DMS79 (cell line): ENCODE results near the gene EIF5A.

Experiments used
- DNase-seq: peaks from one replicate; lab custom pipeline; 2025; lab: John Stamatoyannopoulos, UW

The EIF5A gene

DNA sequence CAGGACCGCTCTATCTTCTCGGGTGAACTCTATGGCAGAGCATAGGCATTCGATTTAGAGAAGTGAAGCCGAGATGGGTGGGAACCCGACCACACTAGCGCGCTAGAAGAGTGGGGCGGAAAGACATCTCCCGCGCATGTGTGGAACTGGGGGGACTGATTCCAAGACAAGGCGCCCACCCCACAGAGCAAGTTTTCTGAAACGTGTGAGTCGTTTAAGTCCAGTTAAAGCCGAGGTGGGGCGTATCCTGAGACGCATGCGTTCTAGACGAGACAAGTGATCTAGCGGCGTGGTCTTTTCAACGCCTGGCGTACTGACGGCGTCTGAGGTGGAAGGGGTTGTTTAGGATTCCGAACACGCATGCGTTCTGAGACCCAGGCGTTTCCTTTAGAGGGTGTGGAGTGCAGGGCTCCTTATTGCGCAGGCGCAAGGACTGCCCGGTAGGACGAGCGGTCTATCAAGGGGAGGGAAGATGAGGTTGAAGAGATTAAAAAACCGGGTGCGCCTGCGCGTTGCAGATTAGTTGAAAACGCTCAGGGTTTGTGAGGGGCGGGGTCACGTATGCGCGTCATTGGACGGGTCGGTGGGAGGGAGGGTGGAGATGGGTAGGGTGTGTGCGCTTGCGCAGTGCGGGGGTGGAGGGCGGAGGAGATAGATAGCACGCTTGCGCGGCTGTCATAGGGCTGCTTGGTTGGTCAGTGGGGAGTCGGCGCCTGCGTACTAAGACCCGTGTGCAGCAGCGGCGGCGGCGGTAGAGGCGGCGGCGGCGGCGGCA, at the start of gene EIF5A:
TSS of gene EIF5A (plus strand) at position 718 of the 775 bp plus-strand sequence. CDS start 2,008 bp downstream, outside the sequence.
- peak; percentile 100 for DNase-seq

DNA sequence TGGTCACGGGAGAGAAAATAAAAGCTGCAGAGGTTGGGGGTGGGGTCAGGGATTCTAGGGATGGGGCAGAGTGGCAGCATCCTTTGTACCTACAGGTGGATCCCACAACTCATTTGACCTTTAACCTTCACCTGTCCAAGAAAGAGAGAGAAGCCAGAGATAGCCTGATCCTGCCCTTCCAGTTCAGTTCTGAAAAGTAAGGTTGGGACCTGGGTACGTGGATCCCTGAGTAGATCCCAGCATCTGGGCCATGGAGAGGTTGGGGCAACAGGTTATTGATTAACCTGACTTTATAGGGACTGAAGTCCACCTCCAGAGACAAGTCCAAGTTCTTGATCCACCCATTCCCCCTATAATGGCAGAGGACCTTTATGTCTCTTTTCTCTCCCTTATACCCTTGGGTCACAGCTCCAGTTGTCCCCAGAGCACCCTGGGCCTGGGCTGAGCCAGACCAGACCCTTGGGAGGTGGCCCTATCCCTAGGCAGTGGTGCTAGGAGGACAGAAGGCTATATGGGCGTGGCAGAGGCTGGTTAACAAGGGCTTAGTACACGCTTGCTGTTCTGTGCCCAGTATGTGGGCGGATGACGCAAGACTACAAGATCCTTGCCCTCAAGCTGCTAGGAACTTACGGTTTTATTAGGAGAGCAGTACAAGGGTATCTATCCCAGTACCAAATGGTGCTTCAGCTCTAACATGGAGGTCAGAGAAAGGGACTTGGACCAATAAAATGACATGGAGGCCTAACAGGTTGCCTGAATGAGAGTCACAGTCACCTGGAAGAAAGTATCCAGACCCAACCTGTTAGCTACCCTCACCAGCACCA, 48.5 kb upstream of the EIF5A start:
- no peak for DNase-seq

DNA sequence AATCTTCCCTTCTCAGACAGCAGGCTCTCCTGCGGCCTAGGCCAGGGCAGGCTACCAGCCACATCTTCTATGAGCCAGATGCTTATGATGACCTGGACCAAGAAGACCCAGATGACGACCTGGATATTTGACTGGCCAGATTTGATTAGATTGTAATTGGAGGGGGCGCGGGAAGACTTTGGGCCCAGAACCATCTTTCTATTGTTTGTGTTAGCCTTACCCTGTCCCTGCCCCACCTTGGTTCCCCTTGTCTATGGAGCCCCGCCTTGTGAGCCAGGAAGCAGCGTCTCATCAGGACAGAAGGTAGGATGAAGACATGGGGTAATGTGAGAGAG, 47.9 kb upstream of the EIF5A start:
- DNase-seq: no peak

DNA sequence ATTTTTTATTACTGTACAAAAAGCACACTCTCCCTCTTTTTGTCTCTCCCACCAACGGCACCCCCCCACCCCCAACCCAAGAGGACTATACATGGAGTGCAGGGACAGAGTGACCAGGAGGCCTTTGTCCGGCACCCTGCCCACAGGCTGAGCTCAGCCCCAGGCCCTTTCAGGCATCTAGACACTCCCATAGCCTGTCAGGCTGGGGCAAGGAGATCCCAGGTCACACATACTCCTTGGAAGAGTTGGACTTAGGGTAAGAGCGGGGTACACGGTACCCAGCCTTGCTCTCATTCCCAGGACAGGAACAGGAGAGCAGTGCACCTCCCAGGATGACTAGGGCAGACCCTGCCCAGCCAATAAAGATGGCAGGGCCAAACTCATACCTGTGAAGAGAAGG, 47.3 kb upstream of the EIF5A start:
- DNase-seq: no peak

DNA sequence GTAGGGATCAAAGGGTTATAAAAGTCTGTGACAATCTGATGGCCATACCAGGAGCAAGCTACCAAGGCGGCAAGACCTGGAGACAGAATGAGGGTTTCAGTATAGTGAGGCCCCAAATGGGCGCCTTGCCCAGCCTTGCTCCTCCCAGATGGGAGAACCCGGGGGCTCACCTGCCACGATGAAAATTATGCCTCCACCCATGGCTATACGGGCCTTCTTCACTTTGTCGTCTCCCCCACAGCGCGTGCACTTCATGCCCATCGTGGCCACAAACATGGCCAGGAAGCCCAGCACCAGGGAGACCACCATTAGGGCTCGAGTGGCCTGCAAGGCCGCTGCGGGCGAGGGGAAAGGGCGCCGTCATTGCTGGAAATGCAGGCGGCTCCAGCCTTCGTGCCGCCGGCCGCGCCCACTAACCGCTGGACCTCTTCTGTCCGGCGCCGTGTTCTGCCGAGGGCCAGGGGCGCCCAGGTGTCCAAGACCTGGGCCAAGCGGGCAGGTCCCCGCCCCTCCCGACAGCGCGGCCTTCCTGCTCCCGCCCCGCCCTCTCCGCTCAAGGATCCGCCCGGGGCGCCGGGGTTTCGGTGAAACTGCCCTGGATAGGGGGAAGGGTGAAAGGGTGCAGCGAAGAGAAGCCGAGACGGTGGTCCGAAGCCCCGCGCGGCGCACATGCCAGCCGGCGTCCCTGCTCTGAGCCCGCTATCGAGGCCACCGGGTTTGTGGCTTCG, 46.6 kb upstream of the EIF5A start:
- DNase-seq: peak; percentile 37

DNA sequence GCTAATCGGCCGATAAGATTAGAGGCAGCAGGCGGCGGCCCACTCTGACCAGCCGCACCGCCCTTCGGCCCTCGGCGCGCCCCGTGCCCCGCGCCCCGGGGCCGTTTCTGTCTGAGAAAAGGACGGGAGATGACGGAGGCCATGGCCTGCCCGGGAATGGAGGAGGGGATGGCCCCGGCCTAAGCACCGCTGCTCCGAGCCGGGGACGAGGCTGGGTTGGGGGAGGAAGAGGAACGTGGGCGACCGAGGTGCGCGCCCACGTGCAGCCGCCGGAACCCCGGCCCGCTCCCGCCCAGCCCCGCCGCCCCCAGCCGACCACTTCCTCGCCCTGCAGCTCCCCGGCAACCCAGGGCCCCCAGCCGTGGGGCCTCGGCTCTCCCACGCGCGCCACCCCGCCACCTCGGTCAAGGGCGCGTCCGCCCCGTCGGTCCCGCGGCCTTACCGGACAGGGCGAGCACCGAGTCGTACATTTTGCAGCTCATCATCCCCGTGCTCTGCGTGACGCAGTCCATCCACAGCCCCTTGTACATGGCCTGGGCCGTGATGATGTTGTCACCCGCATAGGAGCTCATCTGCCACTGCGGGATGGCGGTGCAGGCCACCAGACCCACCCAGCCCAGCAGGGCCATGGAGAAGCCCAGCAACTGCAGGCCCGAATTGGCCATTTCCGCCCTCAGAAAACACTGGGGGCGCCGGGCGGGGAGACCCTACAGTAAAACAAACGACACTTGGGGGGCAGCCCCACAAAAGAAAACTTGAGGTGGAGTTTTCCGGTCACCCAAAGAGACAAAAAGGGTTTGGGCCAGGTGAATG, 45.8 kb upstream of the EIF5A start:
- DNase-seq: peak; percentile 12

DNA sequence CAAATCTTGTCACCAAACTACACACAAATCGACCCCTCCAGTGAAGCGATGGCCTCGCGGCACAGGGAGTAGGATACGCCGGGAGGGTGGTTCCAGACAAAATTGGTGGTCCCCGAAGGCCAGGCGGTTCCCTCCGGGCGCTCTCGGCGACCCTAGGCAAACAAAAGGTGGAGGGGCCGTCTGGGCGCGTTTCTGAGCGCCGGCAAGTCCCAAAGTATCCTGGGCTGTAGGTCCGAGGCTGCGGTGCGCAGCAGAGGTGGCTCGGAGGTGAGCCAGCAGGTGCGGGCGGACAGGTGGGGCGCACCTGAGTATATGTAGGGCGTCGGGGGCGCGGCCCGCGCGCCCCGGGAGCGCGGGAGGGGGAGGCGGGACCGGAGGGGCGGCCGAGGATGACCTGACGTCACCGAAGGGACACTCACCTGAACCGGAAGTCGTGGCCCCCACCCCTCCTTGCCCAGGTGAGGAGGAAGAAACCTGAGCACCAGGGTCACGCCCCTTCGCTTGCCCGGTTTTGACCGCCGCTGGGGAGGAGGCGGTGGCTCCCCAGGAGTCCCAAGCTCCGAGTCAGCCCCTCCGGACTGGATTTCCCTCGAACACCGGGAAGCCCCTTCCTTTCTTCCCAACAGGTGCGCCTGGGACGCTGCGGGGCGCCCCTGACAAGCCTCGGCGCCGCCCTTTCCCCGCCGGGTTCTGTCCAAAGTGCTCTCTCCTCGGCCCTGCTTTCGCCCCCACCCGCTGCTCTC, 45.1 kb upstream of the EIF5A start, which contains the start of gene CLDN7:
TSS of gene CLDN7 (minus strand) at position 287 of the 743 bp plus-strand sequence. CDS start 435 bp downstream, outside the sequence.
- DNase-seq: peak; percentile 91

DNA sequence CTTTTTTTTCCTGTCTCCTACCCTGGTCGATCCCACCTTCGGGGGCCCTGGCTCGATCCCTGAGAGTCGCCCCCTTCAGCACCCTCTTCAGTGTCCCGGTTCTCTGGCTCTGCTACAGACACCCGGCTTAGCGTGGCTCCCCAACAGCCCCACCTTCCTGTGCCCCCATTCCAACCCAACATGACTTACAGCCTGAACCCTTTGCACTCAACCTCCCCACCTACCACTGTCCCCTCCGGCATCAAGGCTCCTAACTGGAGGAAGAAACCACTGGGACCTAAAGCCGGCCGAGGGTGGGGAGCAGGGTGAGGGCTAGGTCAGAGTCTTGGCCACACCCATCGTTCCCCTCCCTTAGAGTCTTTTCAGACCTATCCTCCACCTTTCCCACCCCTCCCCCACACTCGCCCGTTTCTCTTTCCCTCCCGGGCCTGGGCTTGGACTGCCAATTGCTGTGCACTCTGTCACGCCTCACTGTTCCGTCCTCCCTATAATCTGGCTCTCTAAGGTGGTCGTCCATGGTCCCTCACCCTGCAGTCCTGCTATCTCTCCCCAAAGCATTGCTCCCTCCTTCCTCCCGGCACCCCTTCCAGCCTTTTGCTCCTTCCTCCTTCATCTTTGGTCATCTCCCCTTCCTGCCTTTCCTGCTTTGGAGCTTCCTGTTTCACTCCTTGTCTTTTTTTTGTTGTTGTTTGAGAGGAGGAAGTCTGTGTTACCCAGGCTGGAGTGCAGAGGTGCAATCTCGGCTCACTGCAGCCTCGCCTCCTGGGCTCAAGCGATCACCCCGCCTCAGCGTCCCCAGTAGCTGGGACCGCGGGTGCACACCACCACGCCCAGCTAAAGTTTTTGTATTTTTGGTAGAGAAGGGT, 44.3 kb upstream of the EIF5A start:
- peak; percentile 52 for DNase-seq

DNA sequence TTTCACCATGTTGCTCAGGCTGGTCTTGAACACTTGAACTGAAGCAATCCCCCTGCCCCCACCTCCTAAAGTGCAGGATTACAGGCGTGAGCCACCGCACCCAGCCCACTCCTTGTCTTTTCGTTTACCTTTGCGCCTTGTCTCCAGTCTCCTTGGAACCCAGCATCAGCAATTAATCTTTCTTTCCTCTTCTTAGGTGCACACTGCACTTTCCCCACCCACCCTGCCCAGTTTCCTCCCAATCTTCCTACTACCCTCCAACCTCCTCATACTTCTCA, 43.7 kb upstream of the EIF5A start:
- no peak for DNase-seq

DNA sequence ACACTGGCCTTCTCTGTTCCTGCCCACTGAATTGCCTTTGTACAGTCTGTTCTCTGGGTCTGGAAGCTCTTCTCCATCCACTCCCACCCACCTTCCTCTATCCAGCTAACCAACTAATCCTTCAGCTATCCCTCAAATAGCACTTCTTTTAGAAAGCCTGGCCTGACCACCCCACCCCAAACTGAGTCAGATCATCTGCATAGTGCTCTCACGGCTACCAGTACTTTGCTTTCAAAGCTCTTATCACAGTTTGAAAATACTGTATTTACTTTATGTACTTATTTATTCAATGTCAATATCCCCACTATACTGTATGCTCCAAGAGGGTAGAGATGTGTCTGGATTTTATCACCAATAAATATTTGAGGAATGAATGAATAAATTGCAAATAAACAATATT, 40.6 kb upstream of the EIF5A start:
- no peak for DNase-seq

DNA sequence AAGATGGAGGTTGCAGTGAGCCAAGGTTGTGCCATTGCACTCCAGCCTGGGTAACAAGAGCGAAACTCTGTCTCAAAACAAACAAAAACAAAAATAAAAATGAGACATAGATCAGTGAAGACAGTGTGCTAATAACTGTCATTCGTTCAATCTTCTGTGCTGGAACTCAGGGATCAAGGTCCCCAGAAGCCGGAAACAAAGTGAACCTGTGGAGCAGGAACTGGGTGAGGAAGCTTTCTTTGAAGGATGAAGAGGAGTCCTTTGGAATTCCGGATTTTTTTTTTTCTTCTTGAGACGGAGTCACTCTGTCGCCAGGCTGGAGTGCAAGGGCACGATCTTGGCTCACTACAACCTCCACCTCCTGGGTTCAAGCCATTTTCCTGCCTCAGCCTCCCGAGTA, 28.0 kb upstream of the EIF5A start:
- no peak for DNase-seq

DNA sequence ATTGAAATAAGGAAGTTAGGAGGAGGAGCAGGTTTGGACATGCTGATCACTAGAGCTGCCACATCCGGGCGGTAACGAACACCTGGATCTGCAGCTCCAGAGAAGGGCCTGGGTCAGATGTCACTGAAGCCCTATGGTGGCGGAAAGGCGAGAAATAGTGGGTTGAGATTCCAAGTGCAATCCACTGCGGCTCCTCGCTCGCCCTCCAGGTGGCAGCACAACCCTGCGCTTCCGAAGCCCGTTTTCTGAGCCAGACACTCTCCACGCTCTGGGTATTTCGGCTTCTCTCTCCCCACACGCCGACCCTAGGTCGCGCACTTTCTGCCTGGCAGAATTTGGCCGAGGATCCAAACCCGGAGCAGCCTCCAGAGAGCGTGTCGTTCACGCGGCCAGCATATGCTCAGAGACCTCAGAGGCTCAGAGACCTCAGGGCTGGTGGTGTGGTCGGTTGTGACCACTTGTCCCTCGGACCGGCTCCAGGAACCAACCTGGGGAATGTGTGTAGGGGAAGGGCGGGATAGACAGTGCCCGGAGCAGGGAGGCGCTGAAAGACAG, 26.8 kb upstream of the EIF5A start:
- DNase-seq: peak; percentile 63

DNA sequence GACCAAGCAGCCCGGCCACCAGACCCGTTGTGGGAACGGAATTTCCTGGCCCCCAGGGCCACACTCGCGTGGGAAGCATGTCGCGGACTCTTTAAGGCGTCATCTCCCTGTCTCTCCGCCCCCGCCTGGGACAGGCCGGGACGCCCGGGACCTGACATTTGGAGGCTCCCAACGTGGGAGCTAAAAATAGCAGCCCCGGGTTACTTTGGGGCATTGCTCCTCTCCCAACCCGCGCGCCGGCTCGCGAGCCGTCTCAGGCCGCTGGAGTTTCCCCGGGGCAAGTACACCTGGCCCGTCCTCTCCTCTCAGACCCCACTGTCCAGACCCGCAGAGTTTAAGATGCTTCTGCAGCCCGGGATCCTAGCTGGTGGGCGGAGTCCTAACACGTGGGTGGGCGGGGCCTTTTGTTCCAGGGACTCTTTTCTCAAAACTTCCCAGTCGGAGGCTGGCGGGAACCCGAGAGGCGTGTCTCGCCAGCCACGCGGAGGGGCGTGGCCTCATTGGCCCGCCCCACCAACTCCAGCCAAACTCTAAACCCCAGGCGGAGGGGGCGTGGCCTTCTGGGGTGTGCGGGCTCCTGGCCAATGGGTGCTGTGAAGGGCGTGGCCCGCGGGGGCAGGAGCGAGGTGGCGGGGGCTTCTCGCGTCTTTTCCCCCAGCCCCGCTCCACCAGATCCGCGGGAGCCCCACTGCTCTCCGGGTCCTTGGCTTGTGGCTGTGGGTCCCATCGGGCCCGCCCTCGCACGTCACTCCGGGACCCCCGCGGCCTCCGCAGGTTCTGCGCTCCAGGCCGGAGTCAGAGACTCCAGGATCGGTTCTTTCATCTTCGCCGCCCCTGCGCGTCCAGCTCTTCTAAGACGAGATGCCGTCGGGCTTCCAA, 26.1 kb upstream of the EIF5A start, which contains the start of gene SLC2A4:
TSS of gene SLC2A4 (plus strand) at position 645 of the 879 bp plus-strand sequence. CDS start at position 862, 217 bp downstream.
- peak; percentile 58 for DNase-seq

DNA sequence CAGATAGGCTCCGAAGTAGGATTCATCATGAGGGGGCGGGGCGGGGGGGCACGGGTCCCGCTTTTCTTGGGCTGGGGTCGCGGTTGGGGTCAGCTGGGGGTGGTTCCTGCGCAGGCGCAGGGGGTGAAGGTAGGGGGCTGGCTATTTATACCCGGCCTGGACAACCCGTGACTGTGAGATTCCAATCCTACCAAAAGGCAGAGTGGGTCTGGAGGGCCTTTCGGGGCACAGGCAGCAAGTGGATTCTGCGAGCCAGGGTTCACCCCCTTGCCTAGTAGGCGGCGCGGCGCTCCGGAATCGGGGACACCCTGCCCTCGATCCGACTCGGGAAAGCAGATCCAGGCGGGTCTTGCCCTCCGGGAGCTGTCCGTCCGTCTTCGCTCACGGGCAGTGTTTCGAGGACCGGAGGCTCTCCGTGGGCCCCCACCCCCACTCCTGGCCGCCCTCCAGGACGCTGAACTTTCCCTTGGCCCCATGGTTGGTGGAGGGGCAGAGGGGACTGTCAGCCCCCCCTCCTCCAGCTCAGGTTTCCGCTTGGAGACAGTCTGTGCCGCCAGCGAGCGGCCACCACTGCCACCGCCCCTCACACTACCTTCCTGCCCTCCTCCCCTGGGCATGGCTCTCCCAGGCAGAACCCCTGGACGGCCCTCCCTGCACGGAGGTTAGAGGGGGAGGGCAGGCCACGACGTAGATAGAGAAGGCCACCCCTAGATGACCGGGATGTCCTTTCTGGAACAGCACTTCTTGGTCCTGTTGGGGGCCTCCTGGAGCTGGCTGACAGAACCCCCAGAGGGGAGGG, 25.3 kb upstream of the EIF5A start:
- DNase-seq: no peak

DNA sequence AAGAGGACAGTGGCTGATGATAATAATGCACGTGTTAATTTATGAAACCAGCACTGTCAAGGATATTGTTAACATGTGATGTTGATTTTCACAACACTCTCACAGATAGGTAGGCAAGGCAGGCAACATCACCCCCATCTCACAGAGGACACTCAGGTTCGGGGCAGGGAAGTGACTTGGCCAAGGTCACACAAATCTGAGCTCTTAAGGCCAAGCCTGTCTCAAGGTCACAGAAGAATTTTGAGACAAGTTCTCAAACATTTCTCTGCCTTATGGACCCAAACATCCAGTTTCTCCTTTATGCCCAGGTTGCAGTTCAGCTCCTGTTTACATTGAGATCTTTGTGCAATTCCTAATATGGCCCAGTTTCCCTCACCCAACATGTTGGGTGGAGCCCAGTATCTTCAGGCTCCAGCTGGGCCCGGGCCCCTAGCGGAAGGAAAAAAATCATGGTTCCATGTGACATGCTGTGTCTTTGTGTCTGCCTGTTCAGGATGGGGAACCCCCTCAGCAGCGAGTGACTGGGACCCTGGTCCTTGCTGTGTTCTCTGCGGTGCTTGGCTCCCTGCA, 24.6 kb upstream of the EIF5A start:
- DNase-seq: no peak

DNA sequence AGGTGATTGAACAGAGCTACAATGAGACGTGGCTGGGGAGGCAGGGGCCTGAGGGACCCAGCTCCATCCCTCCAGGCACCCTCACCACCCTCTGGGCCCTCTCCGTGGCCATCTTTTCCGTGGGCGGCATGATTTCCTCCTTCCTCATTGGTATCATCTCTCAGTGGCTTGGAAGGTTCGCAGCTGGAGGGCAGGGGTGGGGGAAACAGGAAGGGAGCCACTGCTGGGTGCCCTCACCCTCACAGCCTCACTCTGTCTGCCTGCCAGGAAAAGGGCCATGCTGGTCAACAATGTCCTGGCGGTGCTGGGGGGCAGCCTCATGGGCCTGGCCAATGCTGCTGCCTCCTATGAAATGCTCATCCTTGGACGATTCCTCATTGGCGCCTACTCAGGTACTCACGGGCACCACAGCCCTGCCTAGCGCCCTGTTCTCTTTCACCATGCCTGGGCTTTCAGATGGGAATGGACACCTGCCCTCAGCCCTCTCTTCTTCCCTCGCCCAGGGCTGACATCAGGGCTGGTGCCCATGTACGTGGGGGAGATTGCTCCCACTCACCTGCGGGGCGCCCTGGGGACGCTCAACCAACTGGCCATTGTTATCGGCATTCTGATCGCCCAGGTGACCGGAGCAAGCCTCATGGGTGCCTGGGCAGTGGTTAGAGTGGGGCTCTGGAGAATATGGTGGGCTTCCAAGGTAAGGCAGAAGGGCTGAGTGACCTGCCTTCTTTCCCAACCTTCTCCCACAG, 23.8 kb upstream of the EIF5A start:
- no peak for DNase-seq

DNA sequence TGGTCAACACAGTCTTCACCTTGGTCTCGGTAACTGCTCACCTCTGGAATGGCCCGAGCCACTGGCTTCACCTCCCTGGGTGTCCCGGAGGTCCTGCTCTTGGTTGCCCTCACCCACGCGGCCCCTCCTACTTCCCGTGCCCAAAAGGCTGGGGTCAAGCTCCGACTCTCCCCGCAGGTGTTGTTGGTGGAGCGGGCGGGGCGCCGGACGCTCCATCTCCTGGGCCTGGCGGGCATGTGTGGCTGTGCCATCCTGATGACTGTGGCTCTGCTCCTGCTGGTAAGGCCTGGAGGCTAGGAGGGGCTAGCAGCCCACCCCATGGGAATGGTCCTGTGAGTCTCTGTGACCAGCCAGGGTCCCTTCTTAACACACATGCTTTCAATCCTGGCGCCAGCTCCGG, 22.5 kb upstream of the EIF5A start:
- DNase-seq: no peak
